ENCODE measurements around the gene DNAJB1.

The DNAJB1 gene

GRCh38 chr19:14559916-14560775, 41.9 kb upstream of the DNAJB1 start:
- H4K20me1 ChIP-seq (ENCODE audit: insufficient read depth, low read length, poor library complexity, severe bottlenecking): peaks cover 17% of the 10 kb centered on the region
- H3K9ac ChIP-seq (ENCODE audit: low read depth, low read length, poor library complexity, severe bottlenecking): peak overlapping the region; percentile 17
- H3K4me3 ChIP-seq (ENCODE audit: low read length, poor library complexity, severe bottlenecking): no peak overlapping the region
- H3F3A ChIP-seq (ENCODE audit: low read depth): no peaks in the 10 kb centered on the region
- H3K4me1 ChIP-seq (ENCODE audit: insufficient read depth, low read length, poor library complexity, severe bottlenecking): no peaks in the 10 kb centered on the region
- no peaks in the 10 kb centered on the region for H3K9me3 ChIP-seq (ENCODE audit: insufficient read depth, low read depth, low read length)
- no peak overlapping the region for H2AFZ ChIP-seq (ENCODE audit: low read length)
- H3K9me2 ChIP-seq (replicated peaks; ENCODE audit: low read depth, low read length): no peaks in the 10 kb centered on the region
- H3K4me2 ChIP-seq (ENCODE audit: low read depth, low read length, poor library complexity, severe bottlenecking): no peak overlapping the region
- H3K27me3 ChIP-seq (ENCODE audit: insufficient read depth, low read length, poor library complexity, severe bottlenecking): no peaks in the 10 kb centered on the region
- peaks cover 8% of the 10 kb centered on the region; the same call in 1 of the 2 replicates for H3K36me3 ChIP-seq (ENCODE audit: insufficient read depth, low read length)
- H3K79me2 ChIP-seq (ENCODE audit: insufficient read depth, low read length): peaks cover 28% of the 10 kb centered on the region; the same call in 1 of the 2 replicates
- TF ChIP-seq EZH2phosphoT487 (IDR thresholded peaks at IDR 0.05; ENCODE audit: borderline replicate concordance): no peak
- TF ChIP-seq CTCF (conservative IDR thresholded peaks at IDR 0.05; ENCODE audit: low read length): no peak

- H3K4me2 ChIP-seq (ENCODE audit: low read depth, low read length, poor library complexity, severe bottlenecking): no peak overlapping the region
Measured at GRCh38 chr19:14558370-14559066, 40.3 kb upstream of the DNAJB1 start.

GRCh38 chr19:14556662-14557188, 38.5 kb upstream of the DNAJB1 start:
- peaks cover 53% of the 10 kb centered on the region; the same call in 1 of the 2 replicates for H3K79me2 ChIP-seq (ENCODE audit: insufficient read depth, low read length)

More at GRCh38 chr19:14558370-14559066, 40.3 kb upstream of the DNAJB1 start:
- TF ChIP-seq CTCF (conservative IDR thresholded peaks at IDR 0.05; ENCODE audit: low read length) (no peak), EZH2phosphoT487 (IDR thresholded peaks at IDR 0.05; ENCODE audit: borderline replicate concordance) (no peak)
- H3K9me2 ChIP-seq (replicated peaks; ENCODE audit: low read depth, low read length): no peaks in the 10 kb centered on the region
- no peak overlapping the region for H3K4me3 ChIP-seq (ENCODE audit: low read length, poor library complexity, severe bottlenecking)
- H3K36me3 ChIP-seq (ENCODE audit: insufficient read depth, low read length): peaks cover 3% of the 10 kb centered on the region; the same call in 1 of the 2 replicates
- H4K20me1 ChIP-seq (ENCODE audit: insufficient read depth, low read length, poor library complexity, severe bottlenecking): peaks cover 17% of the 10 kb centered on the region
- no peaks in the 10 kb centered on the region for H3K9me3 ChIP-seq (ENCODE audit: insufficient read depth, low read depth, low read length)
- peaks cover 37% of the 10 kb centered on the region; the same call in 1 of the 2 replicates for H3K79me2 ChIP-seq (ENCODE audit: insufficient read depth, low read length)
- H3K4me1 ChIP-seq (ENCODE audit: insufficient read depth, low read length, poor library complexity, severe bottlenecking): no peaks in the 10 kb centered on the region
- no peak overlapping the region for H3K9ac ChIP-seq (ENCODE audit: low read depth, low read length, poor library complexity, severe bottlenecking)
- H2AFZ ChIP-seq (ENCODE audit: low read length): no peak overlapping the region
- H3F3A ChIP-seq (ENCODE audit: low read depth): no peaks in the 10 kb centered on the region
- H3K27me3 ChIP-seq (ENCODE audit: insufficient read depth, low read length, poor library complexity, severe bottlenecking): no peaks in the 10 kb centered on the region

More at GRCh38 chr19:14556662-14557188, 38.5 kb upstream of the DNAJB1 start:
- H3K9me2 ChIP-seq (replicated peaks; ENCODE audit: low read depth, low read length): no peaks in the 10 kb centered on the region
- H3K4me1 ChIP-seq (ENCODE audit: insufficient read depth, low read length, poor library complexity, severe bottlenecking): peaks cover 3% of the 10 kb centered on the region
- no peak overlapping the region for H3K4me3 ChIP-seq (ENCODE audit: low read length, poor library complexity, severe bottlenecking)
- no peaks in the 10 kb centered on the region for H3K36me3 ChIP-seq (ENCODE audit: insufficient read depth, low read length)
- TF ChIP-seq EZH2phosphoT487 (IDR thresholded peaks at IDR 0.05; ENCODE audit: borderline replicate concordance) (no peak), CTCF (conservative IDR thresholded peaks at IDR 0.05; ENCODE audit: low read length) (peak; percentile 88)
- H3F3A ChIP-seq (ENCODE audit: low read depth): no peaks in the 10 kb centered on the region
- no peak overlapping the region for H3K9ac ChIP-seq (ENCODE audit: low read depth, low read length, poor library complexity, severe bottlenecking)
- no peaks in the 10 kb centered on the region for H3K27me3 ChIP-seq (ENCODE audit: insufficient read depth, low read length, poor library complexity, severe bottlenecking)
- H3K4me2 ChIP-seq (ENCODE audit: low read depth, low read length, poor library complexity, severe bottlenecking): no peak overlapping the region
- H3K9me3 ChIP-seq (ENCODE audit: insufficient read depth, low read depth, low read length): no peaks in the 10 kb centered on the region
- no peak overlapping the region for H2AFZ ChIP-seq (ENCODE audit: low read length)
- H4K20me1 ChIP-seq (ENCODE audit: insufficient read depth, low read length, poor library complexity, severe bottlenecking): peaks cover 14% of the 10 kb centered on the region

Measured in Loucy (cell line).